HepG2 (cell line): ENCODE data around the gene CA10.

Experiments
- ELF1 ChIP-seq: sonication (generic); formaldehyde crosslinking; IDR thresholded peaks from 2 replicates; pipeline ENCODE4 v1.4.0; 2020; ENCODE audit warnings: missing genetic modification reagents
- HDAC2 ChIP-seq: sonication (generic); formaldehyde crosslinking; IDR thresholded peaks from 2 replicates; pipeline ENCODE4 v1.4.0; 2020; ENCODE audit warnings: missing genetic modification reagents
- KLF9 ChIP-seq: IDR thresholded peaks from 2 replicates; pipeline ENCODE4 v1.6.1; 2016; ENCODE audit warnings: low read depth
- ZKSCAN1 ChIP-seq: fragments of 150-350 bp; IDR thresholded peaks from 2 replicates; pipeline ENCODE4 v1.6.1; 2014; ENCODE audit warnings: low read length
- ZNF720 ChIP-seq: sonication (generic); formaldehyde crosslinking; IDR thresholded peaks from 2 replicates; pipeline ENCODE4 v1.4.0; 2020; ENCODE audit warnings: missing genetic modification reagents

DNA sequence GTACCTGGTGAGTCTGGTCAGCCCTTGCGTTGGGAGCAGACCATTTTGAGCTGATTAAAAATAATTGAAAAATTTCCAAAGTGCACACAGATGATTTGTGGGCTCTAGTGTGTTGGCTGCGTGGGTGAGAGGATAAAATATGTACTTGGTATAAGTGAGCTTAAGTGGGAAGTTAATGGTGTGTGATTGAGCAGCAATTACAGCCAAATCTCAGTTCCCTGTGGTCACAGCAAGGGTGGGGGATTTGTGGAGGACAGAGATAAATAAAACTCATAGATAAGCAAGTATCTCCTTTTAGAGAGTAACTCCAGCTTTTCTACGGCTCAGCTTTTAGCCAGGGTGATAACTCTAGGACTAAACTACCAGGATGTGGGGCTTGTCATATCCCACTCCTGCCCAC lies 507.7 kb downstream of the CA10 start:
- no peak for TF ChIP-seq HDAC2
- no peak for TF ChIP-seq ZKSCAN1
- no peak for TF ChIP-seq ELF1 (CRISPR knock-in tag)
- TF ChIP-seq KLF9, result no peak
- no peak for TF ChIP-seq ZNF720 (CRISPR knock-in tag)
